Body of pancreas (tissue), 4 donors: Measurements from ENCODE around the gene ATP5PO. TPM values are rescaled to one million over a fixed set of nuclear protein-coding genes. Genes with fewer than 3 reads are reported as not detected.
A peak's percentile ranks its signal among the peaks of the same experiment; 100 is the strongest.

Source experiments
- ATAC-seq: fragments of 150-250 bp; one replicate; pipeline ENCODE4 v1.9.1; 2016
- DNase-seq, 4 donors: peaks; one replicate each; pipeline ENCODE4 v3.0.0-alpha.2; 2019
- H3K27ac ChIP-seq, 4 donors: fragments of 200-600 bp; sonication (generic); 1 replicate in 3 of 4; 2 replicates in 1 of 4; pipeline versions ENCODE4 v1.5.1 to v1.6.1; 2016 to 2019; ENCODE audit warnings: mild to moderate bottlenecking in 1 of 4, mixed read lengths in 1 of 4, moderate library complexity in 1 of 4
- H3K27me3 ChIP-seq, 2 donors: fragments of 200-600 bp; sonication (generic); one replicate each; pipeline ENCODE4 v1.6.0; 2016; ENCODE audit warnings: mild to moderate bottlenecking in 1 of 2
- H3K36me3 ChIP-seq, 2 donors: fragments of 200-600 bp; sonication (generic); replicated peaks in 1 of 2; 2 replicates each; pipeline ENCODE4 v1.5.1; 2016; ENCODE audit warnings: low read depth in 2 of 2; ENCODE audit not compliant: insufficient read depth in 1 of 2
- H3K4me1 ChIP-seq: fragments of 200-600 bp; sonication (generic); one replicate; pipeline ENCODE4 v1.6.0; 2016
- H3K4me3 ChIP-seq, 2 donors: fragments of 200-600 bp; sonication (generic); 1 replicate in 1 of 2; 2 replicates in 1 of 2; pipeline ENCODE4 v1.5.1; 2016 to 2019
- H3K9me3 ChIP-seq, 3 donors: fragments of 200-600 bp; sonication (generic); 1 replicate in 2 of 3; 2 replicates in 1 of 3; pipeline ENCODE4 v1.5.1; 2016
- CTCF ChIP-seq, 7 experiments: fragments of 450-650 bp in 4 of 7; fragments of 200-600 bp in 3 of 7; sonication (generic) in 3 of 7; IDR thresholded peaks; one replicate each; pipeline ENCODE4 v1.5.1; 2016 to 2019; ENCODE audit warnings: antibody characterized with exemption in 7 of 7
- POLR2A ChIP-seq, 3 donors: fragments of 450-650 bp; IDR thresholded peaks; one replicate each; pipeline ENCODE4 v1.6.1; 2016; ENCODE audit warnings: antibody characterized with exemption in 3 of 3, mild to moderate bottlenecking in 2 of 3
- WGBS, 2 donors: methylation state at CpG; one replicate each; pipeline ENCODE4 v1.1.5; 2017; 5-methylcytosine and 5-hydroxymethylcytosine counted together
- intact Hi-C: fragments of 100-400 bp; cut with DNase I; formaldehyde crosslinking; loops from one replicate; pipeline ENCODE4 v1.15.1; 2023
- total RNA-seq, 2 donors: library from RNA; depleted of rRNA; stranded (reverse); fragments of >200 nt; gene quantifications; one replicate each; pipeline ENCODE4 v1.1.0, GENCODE V29; 2016

ATP5PO gene
- total RNA-seq, result 10 to 100 TPM; 79.1 to 85.0 TPM

GRCh38 chr21:33915368-33916199 is at the start of gene ATP5PO:
TSS of gene ATP5PO (minus strand) at chr21:33915804. CDS start at chr21:33915763, 41 bp downstream.
- intact Hi-C loops, result loop anchor here (10.0 kb wide), 1 partner anchor 709 kb away; no protein-coding TSS in a partner anchor
- TF ChIP-seq CTCF (IDR thresholded peaks at IDR 0.05) (peak in 1 of 7 experiments; percentile 18), POLR2A (IDR thresholded peaks at IDR 0.05) (peak; percentile 58 to 88 (median 85))

GRCh38 chr21:33964706-33965325 is 49.2 kb upstream of the ATP5PO start:
- WGBS, 2 donors, result 85 to 88% methylated on average over 3 of the region's 3 CpGs
- no peak for TF ChIP-seq CTCF (IDR thresholded peaks at IDR 0.05)
- TF ChIP-seq POLR2A (IDR thresholded peaks at IDR 0.05), result no peak
- Histone ChIP-seq H3K4me3 (no peak overlapping the region), H3K4me1 (peaks cover 17% of the 10 kb centered on the region), H3K27me3 (no peaks in the 10 kb centered on the region), H3K27ac (no peak overlapping the region), H3K9me3 (no peaks in the 10 kb centered on the region), H3K36me3 (no peaks in the 10 kb centered on the region)
- ATAC-seq (no peak), DNase-seq (no peak)
- intact Hi-C loops, result no loop called here

More at GRCh38 chr21:33915368-33916199, at the start of gene ATP5PO:
- H3K27ac ChIP-seq, result peak within 1 kb of the TSS in 3 of 4 donors; percentile 68 to 84 (median 75)
- peaks cover 17% of the 10 kb centered on the region for H3K4me1 ChIP-seq
- ATAC-seq, result peak; percentile 100
- H3K27me3 ChIP-seq, result no peaks in the 10 kb centered on the region
- H3K36me3 ChIP-seq, result peaks cover 0 to 6% of the 10 kb centered on the region in 2 donors
- WGBS, 2 donors, result 0 to 1% methylated on average over 41 to 45 of the region's 45 CpGs
- DNase-seq, result peak; percentile 97 to 98 (median 98)
- peak within 1 kb of the TSS; percentile 16 to 99 for H3K4me3 ChIP-seq
- no peaks in the 10 kb centered on the region for H3K9me3 ChIP-seq

- Histone ChIP-seq H3K27me3 (no peaks in the 10 kb centered on the region), H3K36me3 (no peaks in the 10 kb centered on the region), H3K27ac (no peak overlapping the region), H3K9me3 (no peaks in the 10 kb centered on the region), H3K4me3 (no peak overlapping the region), H3K4me1 (peaks cover 9% of the 10 kb centered on the region)
- ATAC-seq (no peak), DNase-seq (no peak)
- WGBS, 2 donors, result 57 to 60% methylated on average over 5 of the region's 5 CpGs
- intact Hi-C loops, result no loop called here
- TF ChIP-seq POLR2A (IDR thresholded peaks at IDR 0.05), result no peak
- no peak for TF ChIP-seq CTCF (IDR thresholded peaks at IDR 0.05)
Measured at GRCh38 chr21:33963848-33964555, 48.4 kb upstream of the ATP5PO start.

- H3K36me3 ChIP-seq, result no peaks in the 10 kb centered on the region
- no peaks in the 10 kb centered on the region for H3K9me3 ChIP-seq
- H3K4me1 ChIP-seq, result no peaks in the 10 kb centered on the region
- TF ChIP-seq POLR2A (IDR thresholded peaks at IDR 0.05) (no peak), CTCF (IDR thresholded peaks at IDR 0.05) (no peak)
- 77 to 92% methylated on average over 6 of the region's 6 CpGs for WGBS, 2 donors
- DNase-seq, result no peak
- intact Hi-C loops, result no loop called here
- H3K27me3 ChIP-seq, result no peaks in the 10 kb centered on the region
- H3K4me3 ChIP-seq, result no peak overlapping the region
- no peak overlapping the region for H3K27ac ChIP-seq
- ATAC-seq, result no peak
Measured at GRCh38 chr21:33962290-33962689, 46.7 kb upstream of the ATP5PO start.
